Measurements from ENCODE around the gene NFATC1. TPM values are rescaled to one million over a fixed set of nuclear protein-coding genes. Genes with fewer than 3 reads are reported as not detected.

Gene NFATC1
- total RNA-seq, 1 donor from 2014 or later, result 18.6 TPM

- peak; percentile 96 for DNase-seq
Observed at GRCh38 chr18:79575891-79576685, 180.4 kb downstream of the NFATC1 start.

DNA sequence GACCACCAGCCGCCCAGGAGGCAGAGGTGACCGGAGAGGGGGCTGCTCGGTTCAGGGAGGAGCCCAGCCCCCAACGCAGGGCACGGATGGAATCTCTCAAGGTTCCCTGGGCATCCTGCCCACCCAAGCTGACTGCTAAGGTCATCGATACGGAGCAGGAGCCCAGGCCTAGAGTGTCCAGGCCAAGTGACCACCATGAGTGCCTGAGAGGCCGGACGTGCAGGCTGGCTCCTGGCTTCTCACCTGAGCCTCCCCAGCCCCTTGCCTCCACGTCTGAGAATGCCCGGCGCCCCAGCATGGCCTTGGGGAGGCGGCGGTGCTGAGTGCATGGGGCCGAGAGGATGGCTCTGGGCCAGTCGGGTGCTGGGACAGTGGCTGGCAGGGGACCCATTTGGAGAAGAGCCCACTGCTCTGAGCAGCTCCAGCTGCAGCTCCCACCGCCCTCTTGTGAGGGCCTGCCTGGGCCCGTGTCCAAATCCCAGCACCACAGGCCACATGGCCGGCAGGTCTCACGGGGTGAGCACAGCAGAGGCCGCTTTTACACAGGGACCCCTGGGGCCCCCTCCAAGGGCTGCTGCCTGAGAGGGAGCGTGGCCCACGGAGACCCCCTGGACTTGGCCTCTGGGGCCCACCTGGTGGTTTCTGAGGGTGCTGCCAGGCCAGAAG lies 181.1 kb downstream of the NFATC1 start:
- DNase-seq, result peak; percentile 95

- DNase-seq, result no peak
Observed at GRCh38 chr18:79577451-79578395, 182.0 kb downstream of the NFATC1 start.

DNA sequence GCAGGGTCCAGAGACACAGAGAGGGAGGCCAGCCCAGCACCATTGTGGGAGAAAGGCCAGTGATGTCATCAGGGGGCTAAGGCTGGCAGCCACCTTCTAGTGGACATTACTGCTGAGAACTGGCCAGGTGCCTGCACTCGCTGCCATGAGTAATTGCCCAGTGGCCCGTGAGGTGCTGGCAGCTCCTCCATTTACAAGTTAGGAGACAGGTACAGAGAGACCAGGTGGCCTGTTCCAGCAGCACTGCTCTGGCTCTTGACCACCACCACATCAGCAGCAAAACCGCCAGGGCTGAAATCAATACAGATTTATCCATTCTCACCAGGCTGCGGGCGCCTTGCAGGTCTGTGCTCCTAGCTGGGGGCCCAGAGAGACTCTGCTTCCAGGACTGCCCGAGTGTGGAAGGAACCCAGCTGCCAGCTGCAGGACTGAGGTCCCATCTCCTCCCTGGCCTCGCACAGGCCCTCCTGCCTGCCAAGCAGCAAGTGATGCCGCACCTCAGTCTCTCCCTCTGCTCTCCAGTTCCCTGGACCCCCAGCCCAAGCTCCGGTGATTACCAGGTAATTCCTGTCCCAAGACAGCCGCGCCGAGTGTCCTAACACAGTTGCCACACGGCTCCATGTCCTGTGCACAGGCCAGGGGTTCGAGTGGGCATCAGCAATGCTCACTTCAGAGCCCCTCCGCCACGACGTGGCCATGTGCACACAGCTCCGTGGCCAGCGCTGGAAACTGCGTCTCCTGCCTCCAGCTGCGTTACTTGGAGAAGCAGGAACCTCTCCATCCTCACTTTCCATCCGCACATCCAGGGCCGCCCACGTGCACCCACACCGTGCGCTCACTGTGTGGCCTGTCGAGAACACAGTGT lies 182.9 kb downstream of the NFATC1 start:
- no peak for DNase-seq

Small RNA genes lying within 50 kb of the gene (small RNA-seq; reads per million reads assigned to genes)
- gene AC018445.2 (ENCODE audit: low replicate concordance), result not detected
